NCI-H1092 treated with DMSO at 0.1 percent for 48 hours (cell line): ENCODE results near the gene IFNA7.
"Not testable (repeated sequence)": the region's sequence is repeated elsewhere in the genome, so short reads cannot be mapped to it uniquely, and the experiment has no call there.

ENCODE experiments used
- DNase-seq: peaks from one replicate; lab custom pipeline; 2025; lab: John Stamatoyannopoulos, UW

The IFNA7 gene

DNA sequence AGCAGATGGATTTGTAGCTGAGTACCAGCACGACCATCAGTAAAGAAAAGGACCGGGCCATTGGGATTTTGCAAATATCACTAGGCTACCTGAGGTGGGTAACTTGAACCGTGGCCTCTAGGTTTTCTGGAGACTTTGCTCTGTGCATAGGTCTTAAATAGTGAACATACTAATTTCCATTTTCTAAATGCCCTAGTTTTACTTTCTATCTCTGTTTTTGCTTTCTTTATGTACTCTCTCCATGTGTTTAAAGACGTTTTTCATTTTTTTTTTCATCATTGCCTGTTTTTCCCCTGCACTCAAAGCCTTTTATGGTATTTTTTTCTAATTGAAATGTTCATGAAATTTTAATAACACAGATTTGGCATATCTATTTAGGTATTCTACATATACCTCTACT is at the start of gene IFNA7:
Gene IFNA7, minus strand, starts transcription at position 101 of the 400 bp plus-strand sequence. Its CDS starts 40 bp downstream, at position 61.
- not testable (repeated sequence) for DNase-seq

DNA sequence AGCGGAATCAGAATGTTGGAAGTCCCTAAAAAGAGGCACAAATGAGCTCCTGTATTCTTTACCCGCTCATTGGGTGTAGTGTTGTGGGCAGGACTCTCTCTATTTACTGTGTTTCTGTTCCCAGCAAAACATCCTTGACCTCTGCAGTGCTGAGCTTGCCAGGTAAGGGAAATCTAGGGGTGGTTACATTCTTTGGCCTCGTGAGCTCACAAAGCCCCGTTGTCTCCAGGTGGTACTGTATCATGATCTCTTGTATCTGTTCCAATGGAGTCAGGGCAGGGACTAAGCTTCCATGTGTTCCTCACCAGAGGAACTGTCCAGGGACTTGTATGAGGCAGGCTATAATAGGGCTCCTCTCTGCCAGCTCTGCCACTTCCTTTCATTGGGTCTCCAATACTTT is 49.6 kb upstream of the IFNA7 start:
- DNase-seq = no peak

DNA sequence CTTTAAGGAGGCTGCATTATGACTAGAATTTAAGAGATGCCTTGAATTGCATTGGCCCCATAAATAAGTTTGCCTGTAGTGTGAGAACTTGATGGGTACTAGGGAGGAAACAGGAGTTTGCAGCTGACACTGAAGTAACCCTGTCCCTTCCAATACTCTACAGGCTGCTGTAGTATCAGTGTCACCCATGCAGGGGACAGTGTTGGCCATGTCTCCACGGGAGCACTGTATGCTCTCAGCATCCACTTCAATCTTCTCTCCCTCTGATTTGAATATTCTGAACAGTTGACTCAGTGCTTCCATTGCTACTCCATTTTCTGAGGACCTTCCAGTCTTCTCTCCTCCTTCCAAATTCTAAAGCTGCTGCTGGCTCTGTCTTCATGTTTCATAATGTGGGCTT is 49.2 kb upstream of the IFNA7 start:
- no peak for DNase-seq

DNA sequence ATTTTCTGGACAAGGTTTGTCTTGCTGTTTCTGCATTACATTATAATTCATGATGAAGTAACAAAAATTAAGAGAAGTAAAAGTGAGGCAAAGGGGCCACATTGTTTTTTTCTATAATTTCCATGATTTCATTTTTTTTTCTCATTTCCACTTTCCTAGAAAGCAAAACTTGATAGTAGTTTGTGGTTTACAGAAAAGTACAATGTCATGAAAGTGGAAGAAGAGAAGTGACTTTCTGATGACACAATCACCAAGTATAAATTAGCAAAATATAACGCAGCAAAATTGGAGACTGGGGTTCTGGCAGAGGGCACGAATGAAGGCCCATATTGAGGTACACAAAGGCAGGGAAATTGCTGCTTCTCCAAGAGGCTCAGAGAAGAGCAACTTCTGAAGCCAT is 42.8 kb upstream of the IFNA7 start:
- DNase-seq = no peak

DNA sequence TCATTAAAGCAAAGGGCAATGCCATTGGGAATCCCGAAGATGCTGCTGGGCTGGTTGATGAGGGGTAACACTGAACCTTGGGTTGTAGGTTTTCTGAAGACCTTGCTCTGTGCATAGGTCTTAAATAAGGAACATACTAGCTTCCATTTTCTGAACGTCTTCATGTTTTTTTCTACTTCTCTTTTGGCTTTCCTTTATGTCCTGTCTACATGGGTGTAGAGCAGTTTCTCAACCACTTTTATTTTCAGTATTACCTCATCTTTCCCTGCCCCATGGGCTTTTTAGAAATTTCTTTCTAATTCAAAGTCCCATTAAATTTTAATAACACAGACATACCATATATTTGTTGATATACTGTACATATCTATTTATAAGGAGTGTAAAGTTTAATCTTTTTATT is 37.9 kb upstream of the IFNA7 start, which contains the start of gene IFNA14:
Gene IFNA14, minus strand, starts transcription at position 95 of the 400 bp plus-strand sequence. Its CDS starts 70 bp downstream, at position 25.
- no peak for DNase-seq

DNA sequence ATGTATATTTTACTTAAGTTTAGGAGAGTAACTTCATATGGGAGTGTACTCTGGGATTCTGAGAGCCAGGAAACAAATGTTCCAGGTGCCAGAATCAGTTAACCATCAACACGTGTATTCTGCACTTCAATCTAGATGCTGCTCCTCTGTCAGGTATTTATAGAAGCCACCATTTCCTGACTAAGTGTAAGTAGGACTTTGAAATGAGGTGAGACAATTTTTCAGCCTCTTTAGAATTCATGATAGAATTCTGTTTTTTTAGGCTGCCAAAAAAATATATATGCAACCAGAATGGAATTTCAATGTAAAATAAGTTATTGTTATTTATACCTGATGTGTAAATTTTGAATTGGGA is 34.3 kb upstream of the IFNA7 start:
- DNase-seq = not testable (repeated sequence)

DNA sequence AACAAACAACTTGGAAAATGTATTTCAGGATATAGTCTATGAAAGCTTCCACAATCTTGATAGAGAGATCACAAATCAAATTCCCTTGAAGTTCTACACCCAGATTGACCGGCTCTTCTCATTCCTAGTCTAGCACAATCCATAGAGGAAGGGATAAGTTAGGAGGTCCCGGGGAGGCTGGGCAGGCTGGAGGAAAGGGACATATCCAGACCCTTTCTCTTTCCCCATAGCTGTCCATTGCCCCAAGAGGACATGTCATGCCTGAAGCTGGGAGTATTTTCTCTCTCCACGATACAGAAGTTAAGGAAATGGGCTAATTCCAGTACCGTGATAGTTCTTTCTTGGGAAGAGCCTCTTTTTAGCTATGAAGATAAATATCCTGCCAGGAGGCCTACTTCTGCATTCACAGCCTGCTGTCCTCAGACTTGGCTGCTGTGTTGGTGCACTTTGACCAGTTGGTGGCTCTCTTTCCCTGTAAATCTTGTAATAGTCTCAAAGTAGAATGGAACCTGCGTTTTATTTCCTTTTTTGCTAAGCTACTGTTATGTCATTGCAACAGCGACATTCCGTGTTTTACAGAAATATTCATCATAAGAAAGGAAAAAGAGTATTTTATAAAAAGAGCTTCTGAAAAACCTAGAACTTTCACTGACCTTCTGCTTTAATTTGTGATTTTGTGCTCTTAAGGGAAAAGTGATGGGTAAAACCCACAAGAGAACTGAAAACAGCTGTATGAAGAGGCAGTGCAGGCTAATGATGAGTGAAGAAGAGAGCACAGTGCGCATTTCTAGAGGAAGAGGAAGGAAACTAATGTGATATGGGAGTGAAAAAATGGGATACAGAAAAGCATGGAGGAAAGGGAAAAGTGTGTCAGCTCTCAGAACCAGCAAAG is 33.7 kb upstream of the IFNA7 start:
- DNase-seq = peak; percentile 36

DNA sequence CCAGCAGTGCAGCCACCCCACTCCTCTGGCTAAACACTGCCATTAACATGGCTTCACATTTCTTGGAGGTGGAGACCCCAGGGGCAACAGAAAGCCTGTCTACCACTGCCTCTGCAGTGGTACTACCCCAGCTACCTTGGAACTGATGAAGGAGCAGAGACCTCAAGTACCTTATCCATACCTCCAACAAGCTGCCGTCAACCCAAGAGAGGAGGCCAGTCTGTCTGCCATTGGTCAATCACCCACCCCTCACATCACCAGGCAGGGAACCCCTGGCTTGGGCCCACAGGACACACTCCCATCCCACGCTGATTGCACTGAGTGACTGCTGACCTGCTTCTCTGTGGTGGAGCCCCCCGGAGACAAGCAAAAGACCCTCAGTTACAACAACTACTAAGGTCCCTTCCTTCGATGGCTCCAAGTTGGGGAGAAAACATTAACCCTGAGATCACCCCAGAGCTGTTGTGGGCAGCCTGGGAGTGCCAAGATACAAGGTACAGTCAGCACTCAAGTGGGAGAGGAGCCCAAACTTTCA is 32.2 kb upstream of the IFNA7 start:
- no peak for DNase-seq

DNA sequence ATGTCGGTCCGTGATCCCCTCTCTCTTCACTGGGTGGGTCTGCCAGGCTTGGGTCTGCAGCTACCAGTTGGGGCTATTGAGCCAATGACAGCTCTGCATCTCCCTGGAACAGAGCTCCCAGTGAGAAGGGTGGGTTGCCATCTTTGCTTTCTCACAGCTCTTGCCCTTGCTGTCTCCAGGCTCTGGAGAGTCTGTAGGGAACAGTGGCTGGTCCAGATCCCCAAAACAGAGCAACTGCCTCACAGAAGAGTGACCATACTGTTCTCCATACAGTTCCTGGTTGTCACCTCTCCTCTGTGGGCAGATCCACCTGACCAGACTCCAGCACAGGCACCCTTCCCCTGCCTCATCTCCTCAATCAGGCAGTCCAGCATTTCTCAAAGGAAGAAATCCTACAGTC is 31.3 kb upstream of the IFNA7 start:
- no peak for DNase-seq

DNA sequence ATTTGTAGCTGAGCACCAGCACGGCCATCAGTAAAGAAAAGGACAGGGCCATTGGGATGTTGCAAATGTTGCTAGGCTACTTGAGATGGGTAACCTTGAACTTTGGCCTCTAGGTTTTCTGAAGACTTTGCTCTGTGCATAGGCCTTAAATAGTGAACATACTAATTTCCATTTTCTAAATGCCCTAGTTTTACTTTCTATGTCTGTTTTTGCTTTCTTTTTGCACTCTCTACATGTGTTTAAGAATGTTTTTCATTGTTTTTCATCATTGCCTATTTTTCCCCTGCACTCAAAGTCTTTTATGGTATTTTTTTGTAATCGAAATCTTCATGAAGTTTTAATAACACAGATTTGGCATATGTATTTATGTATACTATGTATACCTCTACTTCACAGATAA is 26.1 kb upstream of the IFNA7 start, which contains the start of gene IFNA17:
Gene IFNA17, minus strand, starts transcription at position 101 of the 400 bp plus-strand sequence. Its CDS starts 49 bp downstream, at position 52.
- no peak for DNase-seq

DNA sequence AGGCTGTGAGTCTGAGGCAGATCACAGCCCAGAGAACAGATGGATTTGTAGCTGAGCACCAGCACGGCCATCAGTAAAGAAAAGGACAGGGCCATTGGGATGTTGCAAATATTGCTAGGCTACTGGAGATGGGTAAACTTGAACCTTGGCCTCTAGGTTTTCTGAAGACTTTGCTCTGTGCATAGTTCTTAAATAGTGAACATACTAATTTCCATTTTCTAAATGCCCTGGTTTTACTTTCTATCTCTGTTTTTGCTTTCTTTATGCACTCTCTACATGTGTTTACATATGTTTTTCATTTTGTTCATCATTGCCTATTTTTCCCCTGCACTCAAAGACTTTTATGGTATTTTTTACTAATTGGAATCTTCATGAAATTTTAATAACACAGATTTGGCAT is 15.2 kb upstream of the IFNA7 start, which contains the start of gene IFNA16:
Gene IFNA16, minus strand, starts transcription at position 101 of the 400 bp plus-strand sequence. Its CDS starts 6 bp downstream, at position 95.
- DNase-seq = not testable (repeated sequence)

DNA sequence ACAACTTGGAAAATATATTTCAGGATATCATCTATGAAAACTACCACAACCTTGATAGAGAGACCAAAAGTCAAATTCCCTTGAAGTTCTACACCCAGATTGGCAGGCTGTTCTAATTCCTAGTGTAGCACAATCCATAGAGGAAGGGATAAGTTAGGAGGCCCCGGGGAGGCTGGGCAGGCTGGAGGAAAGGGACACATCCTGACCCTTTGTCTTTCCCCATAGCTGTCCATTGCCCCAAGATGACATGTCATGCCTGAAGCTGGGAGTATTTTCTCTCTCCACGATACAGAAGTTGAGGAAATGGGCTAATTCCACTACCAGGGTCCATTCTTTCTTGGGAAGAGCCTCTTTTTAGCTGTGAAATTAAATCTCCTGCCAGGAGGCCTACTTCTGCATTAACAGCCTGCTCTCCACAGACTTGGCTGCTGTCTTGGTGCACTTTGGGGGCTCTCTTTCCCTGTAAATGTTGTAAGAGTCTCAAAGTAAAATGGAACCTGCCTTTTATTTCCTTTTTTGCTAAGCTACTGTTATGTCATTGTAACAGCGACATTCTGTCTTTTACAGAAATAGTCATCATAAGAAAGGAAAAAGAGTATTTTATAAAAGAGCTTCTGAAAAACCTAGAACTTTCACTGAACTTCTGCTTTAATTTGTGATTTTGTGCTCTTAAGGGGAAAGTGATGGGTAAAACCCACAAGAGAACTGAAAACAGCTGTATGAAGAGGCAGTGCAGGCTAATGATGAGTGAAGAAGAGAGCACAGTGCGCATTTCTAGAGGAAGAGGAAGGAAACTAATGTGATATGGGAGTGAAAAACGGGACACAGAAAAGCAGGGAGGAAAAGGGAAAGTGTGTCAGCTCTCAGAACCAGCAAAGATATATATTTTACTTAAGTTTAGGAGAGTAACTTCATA is 11.7 kb upstream of the IFNA7 start:
- DNase-seq = not testable (repeated sequence)

DNA sequence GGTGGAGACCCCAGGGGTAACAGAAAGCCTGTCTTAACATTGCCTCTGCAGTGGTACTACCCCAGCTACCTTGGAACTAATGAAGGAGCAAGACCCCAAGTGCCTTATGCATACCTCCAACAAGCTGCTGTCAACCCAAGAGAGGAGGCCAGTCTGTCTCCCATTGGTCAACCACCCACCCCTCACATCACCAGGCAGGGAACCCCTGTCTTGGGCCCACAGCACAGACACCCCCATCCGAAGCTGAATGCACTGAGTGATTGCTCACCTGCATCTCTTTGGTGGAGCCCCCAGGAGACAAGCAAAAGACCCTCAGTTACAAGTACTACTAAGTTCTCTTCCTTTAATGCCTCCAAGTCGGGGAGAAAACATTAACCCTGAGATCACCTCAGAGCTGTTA is 10.2 kb upstream of the IFNA7 start:
- DNase-seq = not testable (repeated sequence)

DNA sequence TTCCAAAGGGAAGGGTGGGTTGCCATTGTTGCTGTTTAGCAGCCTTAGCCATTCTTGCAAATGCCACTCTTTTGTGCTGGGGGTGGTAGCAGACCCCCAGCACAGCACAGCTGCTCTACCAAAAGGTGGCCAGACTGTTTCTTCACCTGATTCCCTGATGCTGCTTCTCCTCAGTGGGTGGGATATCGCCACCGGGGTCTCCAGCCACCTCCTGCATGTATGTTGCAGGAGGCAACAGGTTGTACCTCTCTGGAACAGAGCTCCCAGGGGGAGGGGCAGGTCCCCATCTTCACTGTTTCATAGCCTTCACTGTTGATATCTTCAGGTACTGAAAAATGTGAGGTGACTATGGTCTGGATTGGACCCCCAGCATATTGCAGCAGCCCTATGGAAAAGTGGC is 8.8 kb upstream of the IFNA7 start:
- DNase-seq = not testable (repeated sequence)

DNA sequence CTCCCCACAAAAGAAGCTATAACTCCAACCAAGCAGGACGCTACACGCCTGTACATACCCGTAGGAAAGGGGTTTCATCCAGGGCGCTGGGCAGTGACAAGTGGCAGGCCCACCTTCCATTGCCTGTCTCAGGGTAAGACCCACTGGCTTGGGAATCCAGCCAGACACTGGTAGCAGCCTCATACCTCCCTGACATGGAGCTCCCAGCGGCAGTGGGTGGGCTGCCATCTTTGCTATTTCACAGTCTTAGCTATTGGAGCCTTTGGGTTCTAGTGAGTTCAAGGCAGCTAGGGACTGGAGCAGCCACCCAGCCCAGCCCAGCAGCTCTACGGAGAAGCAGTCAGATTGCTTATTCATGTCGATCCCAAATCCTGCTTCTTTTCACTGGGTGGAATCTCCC is 8.3 kb upstream of the IFNA7 start:
- DNase-seq = no peak

DNA sequence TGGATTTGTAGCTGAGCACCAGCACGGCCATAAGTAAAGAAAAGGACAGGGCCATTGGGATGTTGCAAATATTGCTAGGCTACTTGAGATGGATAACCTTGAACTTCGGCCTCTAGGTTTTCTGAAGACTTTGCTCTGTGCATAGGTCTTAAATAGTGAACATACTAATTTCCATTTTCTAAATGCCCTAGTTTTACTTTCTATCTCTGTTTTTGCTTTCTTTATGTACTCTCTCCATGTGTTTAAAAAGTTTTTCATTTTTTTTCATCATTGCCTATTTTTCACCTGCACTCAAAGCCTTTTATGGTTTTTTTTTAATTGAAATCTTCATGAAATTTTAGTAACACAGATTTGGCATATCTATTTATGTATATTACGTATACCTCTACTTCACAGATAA is 5.0 kb upstream of the IFNA7 start, which contains the start of gene IFNA10:
Gene IFNA10, minus strand, starts transcription at position 101 of the 400 bp plus-strand sequence. Its CDS starts 46 bp downstream, at position 55.
- not testable (repeated sequence) for DNase-seq

DNA sequence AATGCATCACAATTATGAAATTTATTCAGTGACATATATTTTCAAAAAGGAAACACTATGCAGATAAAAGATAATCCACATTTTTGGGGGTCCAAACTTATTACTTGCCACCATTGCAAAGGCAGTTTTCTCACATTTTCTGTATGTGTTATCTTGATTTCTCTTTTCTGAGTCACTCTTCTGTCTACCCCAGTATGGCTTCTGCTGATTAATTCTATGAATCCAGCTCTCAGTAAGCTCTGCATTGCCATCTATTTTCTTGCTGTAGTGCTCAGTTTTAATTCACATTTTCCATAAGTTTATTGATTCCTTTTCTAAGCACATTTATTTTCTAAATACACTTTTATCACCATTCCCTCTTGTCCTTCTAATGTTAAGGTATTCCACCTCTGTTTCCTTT is 3.2 kb upstream of the IFNA7 start:
- DNase-seq = no peak

DNA sequence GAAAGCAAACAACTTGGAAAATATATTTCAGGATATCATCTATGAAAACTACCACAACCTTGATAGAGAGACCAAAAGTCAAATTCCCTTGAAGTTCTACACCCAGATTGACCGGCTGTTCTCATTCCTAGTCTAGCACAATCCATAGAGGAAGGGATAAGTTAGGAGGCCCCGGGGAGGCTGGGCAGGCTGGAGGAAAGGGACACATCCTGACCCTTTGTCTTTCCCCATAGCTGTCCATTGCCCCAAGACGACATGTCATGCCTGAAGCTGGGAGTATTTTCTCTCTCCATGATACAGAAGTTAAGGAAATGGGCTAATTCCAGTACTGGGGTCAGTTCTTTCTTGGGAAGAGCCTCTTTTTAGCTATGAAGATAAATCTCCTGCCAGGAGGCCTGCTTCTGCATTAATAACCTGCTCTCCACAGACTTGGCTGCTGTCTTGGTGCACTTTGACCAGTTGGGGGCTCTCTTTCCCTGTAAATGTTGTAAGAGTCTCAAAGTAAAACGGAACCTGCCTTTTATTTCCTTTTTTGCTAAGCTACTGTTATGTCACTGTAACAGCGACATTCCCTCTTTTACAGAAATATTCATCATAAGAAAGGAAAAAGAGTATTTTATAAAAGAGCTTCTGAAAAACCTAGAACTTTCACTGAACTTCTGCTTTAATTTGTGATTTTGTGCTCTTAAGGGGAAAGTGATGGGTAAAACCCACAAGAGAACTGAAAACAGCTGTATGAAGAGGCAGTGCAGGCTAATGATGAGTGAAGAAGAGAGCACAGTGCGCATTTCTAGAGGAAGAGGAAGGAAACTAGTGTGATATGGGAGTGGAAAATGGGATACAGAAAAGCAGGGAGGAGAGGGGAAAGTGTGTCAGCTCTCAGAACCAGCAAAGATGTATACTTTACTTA is 6.9 kb downstream of the IFNA7 start:
- DNase-seq = not testable (repeated sequence)

DNA sequence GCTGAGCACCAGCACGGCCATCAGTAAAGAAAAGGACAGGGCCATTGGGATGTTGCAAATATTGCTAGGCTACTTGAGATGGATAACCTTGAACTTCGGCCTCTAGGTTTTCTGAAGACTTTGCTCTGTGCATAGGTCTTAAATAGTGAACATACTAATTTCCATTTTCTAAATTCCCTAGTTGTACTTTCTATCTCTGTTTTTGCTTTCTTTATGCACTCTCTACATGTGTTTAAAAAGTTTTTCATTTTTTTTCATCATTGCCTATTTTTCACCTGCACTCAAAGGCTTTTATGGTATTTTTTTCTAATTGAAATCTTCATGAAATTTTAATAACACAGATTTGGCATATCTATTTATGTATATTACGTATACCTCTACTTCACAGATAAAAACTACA is 14.5 kb downstream of the IFNA7 start, which contains the start of gene IFNA4:
Gene IFNA4, minus strand, starts transcription at position 101 of the 400 bp plus-strand sequence. Its CDS starts 56 bp downstream, at position 45.
- DNase-seq = not testable (repeated sequence)
